Measurements from ENCODE around the gene UBA1.

UBA1 gene
- long read RNA-seq, transcript UBA1-201 (26 exons, 3,559 nt) = minor isoform, 108 of 437 reads
- long read RNA-seq, transcript UBA1-203 (26 exons, 3,466 nt) = major isoform, 202 of 437 reads
- long read RNA-seq, partial matches to known transcripts = 72 of 437 reads
- long read RNA-seq, other reads (novel, unspliced or antisense) = 52 of 437 reads

GRCh38 chrX:47193475-47194193 is at the start of gene UBA1:
TSS of gene UBA1 (plus strand) at chrX:47193829. CDS start at chrX:47198803, 4,974 bp downstream.
- Histone ChIP-seq H3K27me3 (ENCODE audit: insufficient read depth, poor library complexity, severe bottlenecking) (no peaks in the 10 kb centered on the region), H3K27ac (replicated peaks) (peak within 1 kb of the TSS; percentile 92), H3K4me3 (replicated peaks; ENCODE audit: insufficient read depth, low read length) (peak within 1 kb of the TSS; percentile 66)
- DNase-seq (ENCODE audit: low read depth in 1 of 2, low spot score in 1 of 2) = peak; percentile 82 to 97
- TF ChIP-seq CTCF (IDR thresholded peaks at IDR 0.05; ENCODE audit: insufficient read depth, low read length) = peak; percentile 40
- no peak for TF ChIP-seq GABPA (IDR thresholded peaks at IDR 0.05; ENCODE audit: low read depth)
- TF ChIP-seq SPI1 (IDR thresholded peaks at IDR 0.05; ENCODE audit: borderline replicate concordance, low read depth) = no peak; the same call in 1 of the 2 replicates
- peak; percentile 86 for TF ChIP-seq POLR2AphosphoS5 (IDR thresholded peaks at IDR 0.05; ENCODE audit: low read depth)
- no peak for TF ChIP-seq REST (IDR thresholded peaks at IDR 0.05; ENCODE audit: insufficient replicate concordance, low read depth)

- Histone ChIP-seq H3K27me3 (ENCODE audit: insufficient read depth, poor library complexity, severe bottlenecking) (no peaks in the 10 kb centered on the region), H3K4me3 (replicated peaks; ENCODE audit: insufficient read depth, low read length) (peak overlapping the region; percentile 60), H3K27ac (replicated peaks) (peak overlapping the region; percentile 93)
- DNase-seq (ENCODE audit: low read depth in 1 of 2, low spot score in 1 of 2) = peak; percentile 33 to 36
- TF ChIP-seq CTCF (IDR thresholded peaks at IDR 0.05; ENCODE audit: insufficient read depth, low read length) (no peak), POLR2AphosphoS5 (IDR thresholded peaks at IDR 0.05; ENCODE audit: low read depth) (no peak), GABPA (IDR thresholded peaks at IDR 0.05; ENCODE audit: low read depth) (no peak), SPI1 (IDR thresholded peaks at IDR 0.05; ENCODE audit: borderline replicate concordance, low read depth) (no peak), REST (IDR thresholded peaks at IDR 0.05; ENCODE audit: insufficient replicate concordance, low read depth) (no peak)
Measured at GRCh38 chrX:47143894-47144625, 49.6 kb upstream of the UBA1 start.

- Histone ChIP-seq H3K4me3 (replicated peaks; ENCODE audit: insufficient read depth, low read length) (peak within 1 kb of the TSS; percentile 73), H3K27me3 (ENCODE audit: insufficient read depth, poor library complexity, severe bottlenecking) (no peaks in the 10 kb centered on the region), H3K27ac (replicated peaks) (peak within 1 kb of the TSS; percentile 93)
- DNase-seq (ENCODE audit: low read depth in 1 of 2, low spot score in 1 of 2) = peak; percentile 84 to 95
- TF ChIP-seq REST (IDR thresholded peaks at IDR 0.05; ENCODE audit: insufficient replicate concordance, low read depth) (peak; percentile 15), SPI1 (IDR thresholded peaks at IDR 0.05; ENCODE audit: borderline replicate concordance, low read depth) (no peak), POLR2AphosphoS5 (IDR thresholded peaks at IDR 0.05; ENCODE audit: low read depth) (peak; percentile 72), CTCF (IDR thresholded peaks at IDR 0.05; ENCODE audit: insufficient read depth, low read length) (peak; percentile 18), GABPA (IDR thresholded peaks at IDR 0.05; ENCODE audit: low read depth) (no peak)
Measured at GRCh38 chrX:47144626-47145394, 48.8 kb upstream of the UBA1 start, which contains the start of the genes NDUFB11 and RBM10. TSS of gene NDUFB11 (minus strand) at chrX:47144702. CDS start at chrX:47144679, 23 bp downstream. TSS of gene RBM10 (plus strand) at chrX:47145221. CDS start at chrX:47147482, 2,261 bp downstream.

Measured in HL-60 (cell line).